GM21529 (cell line): ENCODE results near the gene ARG2.

Experiments
- ATAC-seq: cut with Tn5 transposase; IDR thresholded peaks from one replicate; pipeline ENCODE4 v1.9.1; 2021; ENCODE audit not compliant: unreplicated experiment

ARG2 gene

GRCh38 chr14:67619446-67620216 is at the start of gene ARG2:
ARG2 (plus strand) TSS chr14:67619920; CDS start chr14:67619978, 58 bp downstream.
- ATAC-seq, result peak; percentile 94

DNA sequence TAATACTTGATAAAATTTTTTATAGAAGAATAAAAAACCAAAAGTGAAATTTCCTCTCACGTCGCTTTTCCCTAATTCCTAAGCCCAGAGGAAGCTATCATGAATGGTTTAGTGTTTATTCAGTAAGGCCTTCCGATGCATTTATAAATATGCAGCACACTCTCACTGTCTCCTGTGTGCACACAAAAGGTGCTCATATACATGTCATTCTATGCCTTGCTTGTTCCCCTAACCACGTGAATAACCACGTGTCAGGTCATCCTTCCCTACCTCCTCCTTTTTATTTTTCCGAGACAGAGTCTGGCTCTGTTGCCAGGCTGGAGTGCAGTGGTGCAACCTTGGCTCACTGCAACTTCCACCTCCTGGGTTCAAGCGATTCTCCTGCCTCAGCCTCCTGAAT is 49.3 kb upstream of the ARG2 start:
- ATAC-seq, result no peak

DNA sequence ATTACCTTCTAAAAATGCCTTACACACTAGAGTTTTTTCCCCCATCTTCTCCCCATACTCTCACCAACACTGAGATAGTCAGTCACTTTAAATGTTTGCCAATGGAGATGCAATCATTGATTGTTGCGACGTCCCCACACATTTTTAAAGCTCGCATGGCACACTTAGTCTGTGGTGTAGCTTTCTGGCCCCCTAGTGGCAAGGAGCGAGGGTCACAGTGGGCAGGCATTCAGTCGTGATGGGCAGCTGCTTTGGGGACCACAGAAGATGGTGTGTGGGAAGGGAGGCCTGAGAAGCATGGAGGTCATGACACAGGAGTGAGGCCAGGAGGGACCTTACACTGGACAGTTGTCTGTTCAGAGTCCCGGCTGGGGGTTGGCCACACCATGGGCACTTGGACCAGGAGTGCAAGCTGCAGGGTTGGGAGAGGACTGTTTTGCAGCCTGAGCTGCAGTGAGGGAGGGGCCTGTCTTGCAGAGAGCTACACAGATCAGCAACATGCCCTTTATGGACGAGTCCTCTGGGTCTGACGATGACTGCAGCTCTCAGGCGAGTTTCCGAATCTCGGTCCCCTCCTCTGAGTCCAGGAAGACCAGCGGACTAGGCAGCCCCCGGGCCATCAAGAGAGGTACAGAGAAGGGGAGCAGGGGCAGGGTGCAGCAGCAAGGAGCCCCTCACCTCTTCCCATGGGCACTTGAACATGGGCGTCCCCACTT is 48.3 kb upstream of the ARG2 start:
- ATAC-seq, result no peak

DNA sequence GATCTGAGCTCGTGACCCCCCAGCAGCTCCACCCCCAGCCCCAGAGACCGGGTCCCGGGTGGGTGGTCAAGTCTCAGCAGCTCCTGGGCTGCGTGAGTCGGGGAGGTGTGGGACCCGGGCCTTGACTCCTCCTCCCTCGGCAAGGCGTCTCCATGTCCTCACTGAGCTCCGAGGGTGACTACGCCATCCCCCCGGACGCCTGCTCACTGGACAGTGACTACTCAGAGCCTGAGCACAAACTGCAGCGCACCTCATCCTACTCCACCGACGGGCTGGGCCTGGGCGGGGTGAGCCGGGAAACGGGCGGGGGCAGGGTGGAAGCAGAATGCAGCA is 47.8 kb upstream of the ARG2 start:
- no peak for ATAC-seq

DNA sequence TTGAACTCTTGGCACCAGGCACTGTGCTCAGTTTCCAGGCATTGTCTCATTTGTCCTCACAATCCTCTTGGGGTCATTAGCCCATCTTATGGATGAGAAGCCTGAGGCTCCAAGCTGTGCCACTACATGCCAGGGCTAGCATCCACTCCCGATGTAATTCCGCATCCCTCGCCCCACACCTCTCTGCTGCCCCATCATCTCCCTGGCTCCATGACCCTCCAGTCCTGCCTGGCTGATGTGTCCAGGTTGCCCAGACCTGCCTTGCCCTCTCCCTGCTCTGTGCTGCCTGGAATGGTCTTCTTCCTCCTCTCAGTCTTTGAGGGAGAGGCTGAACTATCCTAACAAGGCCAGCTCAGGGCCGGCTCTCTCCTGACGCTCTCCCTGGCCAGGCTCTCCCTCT is 47.1 kb upstream of the ARG2 start:
- ATAC-seq, result no peak

- no peak for ATAC-seq
Observed at GRCh38 chr14:67573228-67574010, 46.3 kb upstream of the ARG2 start.

DNA sequence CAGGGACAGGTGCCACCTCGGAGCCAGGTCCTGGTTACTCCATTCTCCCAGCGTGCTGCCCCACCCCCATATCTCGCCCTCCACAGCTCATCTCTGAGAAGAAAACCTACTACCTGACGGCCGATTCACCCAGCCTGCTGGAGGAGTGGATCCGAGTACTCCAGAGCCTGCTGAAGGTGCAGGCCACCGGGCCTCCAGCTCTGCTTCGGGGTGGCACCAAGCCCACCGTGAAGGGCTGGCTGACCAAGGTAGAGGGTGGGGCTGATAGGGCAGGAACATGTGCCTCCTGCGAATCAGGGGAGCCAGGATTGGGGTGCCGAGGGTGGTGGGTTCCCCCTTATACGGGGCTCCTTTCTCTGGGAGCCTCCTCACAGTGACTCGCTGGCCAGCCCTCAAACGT is 45.6 kb upstream of the ARG2 start:
- ATAC-seq, result no peak

- no peak for ATAC-seq
Observed at GRCh38 chr14:67574806-67575205, 44.9 kb upstream of the ARG2 start.

GRCh38 chr14:67575684-67576083 is 44.0 kb upstream of the ARG2 start:
- no peak for ATAC-seq

GRCh38 chr14:67576216-67576955 is 43.3 kb upstream of the ARG2 start:
- no peak for ATAC-seq

- ATAC-seq, result no peak
Observed at GRCh38 chr14:67577181-67577808, 42.4 kb upstream of the ARG2 start.

- ATAC-seq, result no peak
Observed at GRCh38 chr14:67577909-67578749, 41.6 kb upstream of the ARG2 start.

DNA sequence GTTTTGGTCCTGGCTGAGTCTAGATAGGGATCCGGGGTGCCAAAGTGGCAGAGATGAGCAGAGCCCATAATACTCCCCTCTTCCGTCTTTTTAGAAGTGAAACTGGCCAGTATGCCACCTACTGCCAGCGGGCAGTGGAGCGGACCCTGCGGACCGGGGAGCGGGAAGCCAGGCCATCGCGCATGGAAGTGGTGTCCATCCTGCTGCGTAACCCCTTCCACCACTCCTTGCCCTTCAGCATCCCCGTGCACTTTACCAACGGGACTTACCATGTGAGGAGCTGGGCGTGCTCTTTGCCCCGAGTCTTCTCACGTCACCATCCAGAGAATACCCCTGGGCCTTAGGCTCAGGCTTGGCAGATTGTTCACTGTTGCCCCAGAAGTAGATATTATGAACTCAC is 40.7 kb upstream of the ARG2 start:
- no peak for ATAC-seq

GRCh38 chr14:67579636-67580035 is 40.1 kb upstream of the ARG2 start:
- no peak for ATAC-seq

GRCh38 chr14:67580336-67581171 is 39.2 kb upstream of the ARG2 start:
- ATAC-seq, result no peak

- ATAC-seq, result no peak
Observed at GRCh38 chr14:67581643-67582042, 38.1 kb upstream of the ARG2 start.

DNA sequence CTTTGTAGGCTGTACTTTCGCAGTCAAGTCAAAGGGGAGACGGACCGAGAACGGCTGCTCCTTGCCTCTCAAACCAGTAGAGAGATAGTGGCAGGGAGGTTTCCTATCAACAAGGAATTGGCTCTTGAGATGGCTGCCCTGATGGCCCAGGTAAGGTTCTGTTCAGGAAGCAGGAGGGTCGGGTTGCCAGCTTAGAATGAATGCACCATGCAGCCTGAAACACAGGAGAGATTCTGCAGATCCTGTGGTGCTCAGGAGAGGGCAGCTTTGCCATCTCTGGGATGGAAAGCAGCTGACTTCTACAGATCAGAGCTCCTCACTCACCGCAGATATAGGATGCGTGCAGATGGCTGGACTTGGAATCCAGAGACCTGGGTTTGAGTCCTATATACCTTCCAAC is 37.7 kb upstream of the ARG2 start:
- no peak for ATAC-seq

- no peak for ATAC-seq
Observed at GRCh38 chr14:67583711-67584644, 35.7 kb upstream of the ARG2 start.
